ENCODE data around the gene NEUROD1.

Gene NEUROD1

DNA sequence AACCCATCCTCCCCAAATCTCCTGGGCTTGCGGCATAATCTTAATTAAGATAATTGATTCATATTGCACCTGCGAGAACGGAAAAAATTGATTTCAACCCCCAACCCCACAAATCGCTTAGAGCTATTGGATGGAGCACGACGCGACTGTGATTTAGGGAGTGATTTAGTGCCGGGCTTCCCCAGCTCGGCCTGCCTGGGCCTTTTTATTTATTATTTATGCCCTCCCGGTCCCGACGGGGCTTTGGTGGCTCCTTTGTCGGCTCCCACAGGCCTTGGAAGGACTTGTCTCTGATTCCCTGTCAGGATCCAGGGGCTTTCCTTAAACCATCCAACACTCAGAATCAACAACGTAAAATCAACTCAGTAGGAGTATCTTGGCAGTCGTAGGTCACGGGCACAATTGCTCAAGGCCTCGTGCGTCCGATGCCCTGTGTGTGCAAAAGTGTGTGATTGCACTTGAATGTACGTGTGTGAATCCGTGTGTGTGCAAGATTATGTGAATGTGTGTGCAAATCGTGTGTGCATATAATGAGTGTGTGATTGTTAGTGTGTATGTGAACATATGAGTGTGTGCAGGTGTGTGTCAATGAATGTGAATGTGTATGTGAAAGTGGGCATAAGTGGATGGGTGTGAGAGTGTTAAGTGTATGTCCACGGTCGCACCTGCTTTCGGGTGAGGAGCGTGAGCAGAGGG, 4.3 kb upstream of the NEUROD1 start:
- Histone ChIP-seq H3K9ac (ENCODE audit: low read depth, low read length) (peak overlapping the region; percentile 14; the same call in 1 of the 2 replicates), H3K9me3 (ENCODE audit: control insufficient read depth, insufficient read depth, low read length) (no peaks in the 10 kb centered on the region), H3K4me1 (ENCODE audit: insufficient read depth, low read length) (peaks cover 4% of the 10 kb centered on the region; the same call in 1 of the 2 replicates), H3K36me3 (ENCODE audit: insufficient read depth, low read length) (no peaks in the 10 kb centered on the region)

DNA sequence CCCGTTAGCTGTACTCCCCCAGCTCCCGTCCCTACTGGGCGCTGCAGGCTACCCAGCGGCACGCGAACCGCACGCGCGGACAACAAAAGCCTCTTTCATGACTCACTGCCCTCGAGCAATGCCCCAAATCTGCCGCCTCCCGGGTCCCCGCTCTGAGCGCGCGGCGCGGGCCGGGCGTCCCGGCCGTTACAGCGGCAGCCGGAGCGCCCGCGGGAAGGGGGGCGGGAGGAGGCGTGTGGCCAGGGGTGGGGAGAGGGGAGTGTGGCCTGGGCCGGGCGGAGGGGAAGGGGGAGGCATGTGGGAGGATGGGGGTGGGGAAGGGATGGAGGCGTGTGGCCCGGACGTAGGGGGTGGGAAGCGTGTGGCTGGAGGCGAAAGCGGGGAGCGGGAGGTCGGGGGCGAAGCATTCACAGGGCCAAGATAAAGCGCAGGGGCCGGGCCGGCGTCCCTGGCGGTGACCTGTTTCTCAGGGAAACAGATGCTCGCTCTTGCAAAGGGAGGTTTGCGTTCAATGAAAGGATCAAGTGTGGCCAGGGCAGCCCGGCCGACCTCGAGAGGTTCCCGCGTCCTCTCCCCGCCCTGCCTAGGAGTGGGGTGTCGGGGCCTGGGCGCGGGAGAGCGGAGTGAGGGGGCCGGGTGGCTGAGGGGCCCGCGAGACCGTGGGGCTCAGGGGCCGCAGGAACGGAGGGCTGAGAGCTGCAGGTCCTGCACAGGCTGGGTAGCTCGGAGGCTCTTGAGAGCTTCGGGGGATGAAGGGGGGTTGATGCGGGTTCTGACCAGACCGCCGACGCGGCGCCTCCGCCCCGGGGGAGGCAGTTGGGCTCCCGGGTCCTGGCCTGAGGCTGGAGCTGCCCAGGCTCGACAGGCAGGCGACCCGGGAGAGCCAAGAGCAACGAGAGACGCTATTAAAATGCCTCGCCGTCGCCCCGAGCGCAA, 3.5 kb upstream of the NEUROD1 start:
- no peaks in the 10 kb centered on the region for H3K9me3 ChIP-seq (ENCODE audit: control insufficient read depth, insufficient read depth, low read length)
- no peaks in the 10 kb centered on the region for H3K36me3 ChIP-seq (ENCODE audit: insufficient read depth, low read length)
- peaks cover 4% of the 10 kb centered on the region; the same call in 1 of the 2 replicates for H3K4me1 ChIP-seq (ENCODE audit: insufficient read depth, low read length)
- H3K9ac ChIP-seq (ENCODE audit: low read depth, low read length), result peak overlapping the region; percentile 34; the same call in 1 of the 2 replicates

DNA sequence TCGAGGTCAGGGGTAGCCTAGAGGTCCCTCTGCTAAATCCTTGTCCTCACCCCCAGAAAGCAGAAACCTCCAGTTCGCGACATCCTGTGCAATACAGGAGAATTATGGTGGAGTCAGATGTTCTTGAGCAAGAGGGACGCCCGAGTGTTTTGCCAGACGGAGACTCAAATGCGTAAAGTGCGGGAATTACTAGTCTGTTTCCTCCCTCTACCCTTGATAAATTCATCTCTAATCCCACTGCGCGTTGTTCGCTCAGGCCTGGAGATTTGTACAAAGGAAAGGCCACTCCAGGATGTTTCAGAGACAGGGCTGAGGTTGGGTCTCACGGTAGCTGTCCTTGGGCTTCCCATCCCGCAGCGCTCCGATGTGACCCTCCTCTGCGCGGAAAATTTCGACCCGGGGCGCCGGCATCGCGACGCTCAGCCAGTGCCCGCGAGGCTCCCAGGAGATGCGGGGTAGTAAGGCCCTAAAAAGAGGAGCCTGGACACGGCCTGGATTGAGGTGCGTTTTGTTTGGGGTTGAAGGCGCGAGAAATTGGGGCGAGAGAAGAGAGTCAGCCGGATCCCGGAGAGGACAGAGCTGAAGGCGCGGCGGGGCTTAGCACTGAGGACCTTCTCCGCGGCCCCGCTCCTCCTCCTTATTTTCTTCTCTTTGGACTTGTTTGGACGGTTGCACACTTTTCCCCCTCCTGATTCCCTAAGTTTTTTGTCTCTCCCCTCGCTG, 2.6 kb upstream of the NEUROD1 start:
- Histone ChIP-seq H3K4me1 (ENCODE audit: insufficient read depth, low read length) (peaks cover 4% of the 10 kb centered on the region; the same call in 1 of the 2 replicates), H3K9me3 (ENCODE audit: control insufficient read depth, insufficient read depth, low read length) (no peaks in the 10 kb centered on the region), H3K36me3 (ENCODE audit: insufficient read depth, low read length) (no peaks in the 10 kb centered on the region), H3K9ac (ENCODE audit: low read depth, low read length) (peak overlapping the region; percentile 34; the same call in 1 of the 2 replicates)

DNA sequence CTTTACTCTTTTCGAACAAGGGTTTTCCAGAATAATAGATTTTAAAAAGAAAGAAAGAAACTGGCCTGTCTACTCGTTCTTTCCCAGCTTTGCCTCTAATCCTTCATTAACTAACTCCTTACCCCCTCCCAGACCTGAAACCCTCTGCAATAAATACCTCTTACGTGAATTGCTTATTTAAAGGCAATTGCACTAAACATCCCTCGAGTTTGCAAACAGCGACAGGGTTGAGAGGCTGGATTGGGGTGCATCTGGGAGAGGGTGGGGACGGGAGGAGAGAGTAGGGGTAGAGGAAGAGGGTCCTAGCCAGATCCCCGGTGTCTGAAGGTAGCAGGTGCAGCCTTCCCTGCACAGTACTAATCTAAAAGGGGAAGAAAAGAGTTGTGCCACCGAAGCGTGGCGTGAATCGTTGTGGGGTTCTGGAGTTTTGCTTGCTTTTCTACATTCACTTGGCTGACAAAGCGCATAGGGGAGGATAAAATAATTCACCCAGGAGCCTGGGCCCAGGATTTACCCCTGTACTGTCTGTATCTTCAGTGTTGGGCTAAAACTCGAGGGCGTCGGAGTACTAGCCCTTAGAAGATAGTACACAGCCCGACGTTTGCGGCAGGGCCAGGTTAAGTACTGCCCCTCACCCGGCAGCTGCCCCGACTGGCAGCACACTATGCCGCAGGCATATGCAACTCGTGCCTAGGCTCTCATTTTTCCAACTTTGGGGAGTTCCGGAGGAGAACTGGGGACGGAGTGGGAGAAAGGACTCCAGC, 1.9 kb upstream of the NEUROD1 start:
- Histone ChIP-seq H3K36me3 (ENCODE audit: insufficient read depth, low read length) (no peaks in the 10 kb centered on the region), H3K9me3 (ENCODE audit: control insufficient read depth, insufficient read depth, low read length) (no peaks in the 10 kb centered on the region), H3K9ac (ENCODE audit: low read depth, low read length) (no peak overlapping the region), H3K4me1 (ENCODE audit: insufficient read depth, low read length) (peaks cover 4% of the 10 kb centered on the region; the same call in 1 of the 2 replicates)

DNA sequence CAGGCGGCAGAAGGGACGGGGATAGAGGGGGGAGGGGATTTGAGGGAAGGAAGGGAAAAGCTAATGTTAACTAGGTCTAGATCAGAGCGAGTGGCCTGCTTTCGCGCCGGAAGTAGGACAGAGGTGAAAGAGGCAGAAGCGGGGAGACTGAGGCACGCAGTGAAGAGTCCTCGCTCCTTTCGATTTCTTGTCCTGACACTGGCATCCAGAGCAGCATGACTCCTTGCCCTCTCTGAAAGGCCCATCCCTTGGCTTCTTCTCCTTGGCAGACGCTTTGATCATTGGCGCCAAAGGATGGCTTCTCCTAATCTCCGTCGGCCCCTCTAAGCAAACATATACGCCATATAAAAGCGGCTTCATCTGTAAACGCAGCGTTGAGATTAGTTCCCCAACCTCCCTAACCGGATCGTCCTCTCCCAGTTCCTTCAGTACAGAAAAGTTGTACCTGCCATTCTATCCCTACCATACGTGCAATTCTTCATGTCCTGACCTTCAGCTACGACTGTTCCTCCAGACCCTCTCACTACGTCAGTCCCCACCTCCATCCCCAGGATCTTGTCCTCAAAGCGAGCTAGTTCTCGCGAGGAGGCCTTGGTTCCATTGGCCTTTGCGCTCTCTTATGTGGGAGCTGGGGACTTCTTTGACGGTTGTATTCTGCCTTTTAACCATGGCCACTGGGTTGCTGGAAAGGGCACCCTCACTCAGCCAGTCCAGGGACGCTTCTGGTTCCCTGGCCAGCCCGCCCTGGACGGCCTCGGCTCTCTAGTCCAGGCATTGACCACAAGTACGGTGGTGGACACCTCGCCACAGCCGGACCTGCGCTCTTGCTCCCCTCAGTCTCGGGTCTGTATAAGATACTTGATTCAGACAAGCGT, 857 bp upstream of the NEUROD1 start:
- peaks cover 4% of the 10 kb centered on the region; the same call in 1 of the 2 replicates for H3K4me1 ChIP-seq (ENCODE audit: insufficient read depth, low read length)
- H3K36me3 ChIP-seq (ENCODE audit: insufficient read depth, low read length), result no peaks in the 10 kb centered on the region
- peak overlapping the region; percentile 24; the same call in 1 of the 2 replicates for H3K9ac ChIP-seq (ENCODE audit: low read depth, low read length)
- no peaks in the 10 kb centered on the region for H3K9me3 ChIP-seq (ENCODE audit: control insufficient read depth, insufficient read depth, low read length)

DNA sequence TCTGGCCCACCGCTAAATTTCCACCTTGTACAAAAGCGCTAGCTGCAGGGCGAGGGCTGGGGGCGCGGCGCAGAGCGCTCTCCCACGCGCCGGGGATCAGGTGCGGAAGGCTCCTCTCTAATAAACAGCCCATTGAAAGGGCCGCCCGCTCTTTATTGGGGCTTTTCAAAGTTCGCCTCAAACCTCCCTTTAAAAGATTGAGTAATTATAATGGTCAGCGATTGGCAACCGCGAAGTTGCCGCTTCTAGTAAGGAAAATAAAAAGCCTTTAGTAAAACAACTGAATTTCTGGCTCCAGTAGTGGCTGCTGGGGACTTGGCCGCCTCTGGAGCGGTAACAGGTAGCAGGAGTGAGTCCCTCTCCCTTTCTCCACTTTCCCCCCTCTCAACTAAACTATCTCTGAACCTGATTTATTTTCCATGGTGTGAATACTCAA, 755 bp downstream of the NEUROD1 start:
- no peaks in the 10 kb centered on the region for H3K9me3 ChIP-seq (ENCODE audit: control insufficient read depth, insufficient read depth, low read length)
- no peaks in the 10 kb centered on the region for H3K4me1 ChIP-seq (ENCODE audit: insufficient read depth, low read length)
- H3K9ac ChIP-seq (ENCODE audit: low read depth, low read length), result no peak overlapping the region
- H3K36me3 ChIP-seq (ENCODE audit: insufficient read depth, low read length), result no peaks in the 10 kb centered on the region

DNA sequence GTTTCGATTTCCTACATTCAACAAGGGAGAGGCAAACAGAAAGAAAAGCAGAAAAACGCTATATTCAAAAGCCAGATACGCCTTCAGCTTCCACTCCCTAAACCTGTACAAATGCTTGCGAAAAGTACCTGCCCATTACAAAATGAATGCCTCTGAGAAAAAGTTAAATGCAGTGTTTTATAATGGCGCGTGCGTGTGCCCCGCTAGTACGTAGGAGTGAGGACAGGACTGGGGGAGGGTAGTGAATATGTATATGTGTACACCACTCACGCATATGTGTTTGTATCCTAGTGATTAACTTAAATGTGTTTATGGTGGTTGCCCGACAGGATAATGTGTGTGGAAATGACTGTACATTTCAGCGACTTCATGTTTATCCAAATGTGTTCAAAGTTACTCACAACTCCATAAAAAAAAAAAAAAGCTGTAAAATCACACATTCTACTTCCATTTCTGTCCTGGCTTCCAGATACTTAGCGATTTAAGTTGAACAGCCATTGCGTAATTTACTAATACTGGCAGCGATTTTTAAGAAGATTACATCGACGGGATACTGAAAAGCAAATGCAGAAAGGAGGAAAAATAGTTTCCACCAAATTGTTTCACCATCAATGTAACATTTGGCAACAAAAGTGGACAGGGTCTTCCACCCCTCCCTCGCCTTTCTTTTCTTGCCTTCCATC, 1.3 kb downstream of the NEUROD1 start:
- no peaks in the 10 kb centered on the region for H3K9me3 ChIP-seq (ENCODE audit: control insufficient read depth, insufficient read depth, low read length)
- H3K4me1 ChIP-seq (ENCODE audit: insufficient read depth, low read length), result no peaks in the 10 kb centered on the region
- H3K36me3 ChIP-seq (ENCODE audit: insufficient read depth, low read length), result no peaks in the 10 kb centered on the region
- no peak overlapping the region for H3K9ac ChIP-seq (ENCODE audit: low read depth, low read length)

DNA sequence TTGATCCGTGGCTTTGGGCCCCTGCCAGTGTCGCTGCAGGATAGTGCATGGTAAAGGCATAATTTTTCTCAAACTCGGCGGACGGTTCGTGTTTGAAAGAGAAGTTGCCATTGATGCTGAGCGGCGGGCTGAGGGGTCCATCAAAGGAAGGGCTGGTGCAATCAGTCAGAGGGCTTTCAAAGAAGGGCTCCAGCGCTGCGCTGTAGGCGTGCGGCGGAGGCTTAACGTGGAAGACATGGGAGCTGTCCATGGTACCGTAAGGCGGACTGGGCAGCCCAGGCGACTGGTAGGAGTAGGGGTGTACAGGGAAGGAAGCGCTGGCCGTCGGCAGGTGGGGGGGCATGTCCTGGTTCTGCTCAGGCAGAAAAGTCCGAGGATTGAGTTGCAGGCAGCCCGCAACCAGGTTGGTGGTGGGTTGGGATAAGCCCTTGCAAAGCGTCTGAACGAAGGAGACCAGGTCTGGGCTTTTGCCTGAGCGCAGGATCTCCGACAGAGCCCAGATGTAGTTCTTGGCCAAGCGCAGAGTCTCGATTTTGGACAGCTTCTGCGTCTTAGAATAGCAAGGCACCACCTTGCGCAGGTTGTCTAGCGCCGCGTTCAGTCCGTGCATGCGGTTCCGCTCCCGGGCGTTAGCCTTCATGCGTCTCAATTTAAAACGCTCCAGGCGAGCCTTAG, 2.3 kb downstream of the NEUROD1 start:
- no peak overlapping the region for H3K9ac ChIP-seq (ENCODE audit: low read depth, low read length)
- H3K36me3 ChIP-seq (ENCODE audit: insufficient read depth, low read length), result no peaks in the 10 kb centered on the region
- H3K4me1 ChIP-seq (ENCODE audit: insufficient read depth, low read length), result no peaks in the 10 kb centered on the region
- no peaks in the 10 kb centered on the region for H3K9me3 ChIP-seq (ENCODE audit: control insufficient read depth, insufficient read depth, low read length)

DNA sequence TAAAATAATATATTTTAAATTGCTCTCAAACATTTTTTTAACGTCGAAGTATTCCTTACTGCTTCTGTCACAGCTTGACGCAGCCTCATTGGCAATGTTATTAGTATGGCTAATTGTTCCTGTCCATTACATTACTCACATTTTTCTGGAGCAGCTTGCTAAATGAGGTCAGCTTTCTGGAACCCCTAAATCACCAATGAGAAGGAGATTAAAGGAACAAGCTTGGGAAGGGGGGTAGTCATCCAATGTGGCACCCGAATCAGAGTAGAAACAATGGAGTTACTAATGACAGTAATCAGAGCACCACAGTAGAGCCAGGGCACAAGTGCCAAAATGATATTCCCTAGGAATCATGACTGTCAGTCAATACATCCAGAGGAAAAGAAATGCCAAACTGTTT, 5.1 kb downstream of the NEUROD1 start:
- Histone ChIP-seq H3K36me3 (ENCODE audit: insufficient read depth, low read length) (no peaks in the 10 kb centered on the region), H3K9me3 (ENCODE audit: control insufficient read depth, insufficient read depth, low read length) (no peaks in the 10 kb centered on the region), H3K4me1 (ENCODE audit: insufficient read depth, low read length) (no peaks in the 10 kb centered on the region), H3K9ac (ENCODE audit: low read depth, low read length) (no peak overlapping the region)

DNA sequence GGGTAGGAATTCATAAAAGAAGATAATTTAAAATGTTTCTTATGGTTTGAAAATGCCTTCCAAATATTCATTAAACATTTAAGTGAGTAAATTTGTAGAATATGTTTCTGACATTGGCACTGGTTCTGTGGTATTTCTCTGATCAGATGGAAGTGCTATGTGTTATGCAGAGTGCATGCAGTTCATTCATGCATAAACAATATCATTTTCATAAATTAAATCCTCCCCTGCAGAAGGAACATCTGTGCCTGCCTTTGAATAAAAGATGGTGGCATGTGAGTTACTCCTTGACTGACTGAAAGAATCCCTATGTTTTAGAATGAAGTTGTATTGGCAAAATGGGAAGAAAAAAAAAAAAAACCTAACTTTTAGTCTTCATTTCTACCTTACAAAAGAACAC, 5.9 kb downstream of the NEUROD1 start:
- Histone ChIP-seq H3K9ac (ENCODE audit: low read depth, low read length) (no peak overlapping the region), H3K4me1 (ENCODE audit: insufficient read depth, low read length) (no peaks in the 10 kb centered on the region)

DNA sequence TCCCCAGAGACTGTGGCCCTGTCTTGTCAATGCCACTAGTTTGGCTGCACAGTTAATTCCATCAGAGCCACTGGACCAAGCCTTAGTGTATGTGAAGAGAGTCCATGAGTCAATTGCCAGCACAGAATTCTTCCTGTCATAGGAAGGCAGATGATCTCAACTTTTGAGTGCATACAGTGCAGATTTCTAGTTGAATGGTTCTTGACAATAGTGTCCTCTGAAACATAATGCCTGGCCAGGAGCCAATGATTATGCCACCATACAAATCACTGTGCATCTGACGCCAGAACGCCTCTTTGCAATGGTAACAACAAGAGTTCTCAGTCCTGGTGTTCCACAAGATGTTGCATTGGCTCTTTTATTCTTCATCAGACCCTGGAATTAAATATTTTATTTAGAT, 7.1 kb downstream of the NEUROD1 start:
- Histone ChIP-seq H3K9ac (ENCODE audit: low read depth, low read length) (no peak overlapping the region), H3K4me1 (ENCODE audit: insufficient read depth, low read length) (no peaks in the 10 kb centered on the region), H3K36me3 (ENCODE audit: insufficient read depth, low read length) (no peaks in the 10 kb centered on the region), H3K9me3 (ENCODE audit: control insufficient read depth, insufficient read depth, low read length) (no peaks in the 10 kb centered on the region)

More for the DNA sequence above, 5.9 kb downstream of the NEUROD1 start:
- Histone ChIP-seq H3K36me3 (ENCODE audit: insufficient read depth, low read length) (no peaks in the 10 kb centered on the region), H3K9me3 (ENCODE audit: control insufficient read depth, insufficient read depth, low read length) (no peaks in the 10 kb centered on the region)
